ENCODE measurements around the gene CDH23. TPM values are rescaled to one million over a fixed set of nuclear protein-coding genes. Genes with fewer than 3 reads are reported as not detected.

The CDH23 gene
- total and polyA plus RNA-seq, 2 donors from 2014 or later, result 1.1 to 6.4 TPM

DNA sequence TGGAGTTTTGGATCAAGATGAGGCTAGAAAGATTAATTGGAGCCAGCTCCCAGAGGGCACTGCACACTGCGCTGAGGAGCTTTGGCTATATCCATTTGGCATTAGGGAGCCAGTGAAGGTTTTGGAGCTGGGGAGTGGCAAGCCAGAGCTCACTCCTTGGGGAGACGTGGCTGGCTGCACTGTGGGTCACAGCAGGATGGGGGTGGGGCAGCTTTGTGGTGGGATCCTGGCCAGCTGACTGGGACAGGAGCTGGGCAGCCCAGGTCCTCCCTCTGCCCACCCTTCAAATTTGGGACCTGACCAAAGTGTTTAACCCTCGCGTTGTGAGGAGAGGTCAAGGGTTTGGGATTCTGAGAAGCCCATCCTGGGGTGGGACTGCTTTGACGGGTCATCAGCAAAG, 317.9 kb downstream of the CDH23 start:
- H3K4me3 ChIP-seq (ENCODE audit: low read length in 3 of 3), result no peak overlapping the region
- H3K9me3 ChIP-seq (ENCODE audit: control insufficient read depth in 2 of 3, insufficient read depth in 1 of 3, low read length in 3 of 3), result no peaks in the 10 kb centered on the region
- FAIRE-seq (no peak), DNase-seq (no peak)
- TF ChIP-seq, protein P1, sequence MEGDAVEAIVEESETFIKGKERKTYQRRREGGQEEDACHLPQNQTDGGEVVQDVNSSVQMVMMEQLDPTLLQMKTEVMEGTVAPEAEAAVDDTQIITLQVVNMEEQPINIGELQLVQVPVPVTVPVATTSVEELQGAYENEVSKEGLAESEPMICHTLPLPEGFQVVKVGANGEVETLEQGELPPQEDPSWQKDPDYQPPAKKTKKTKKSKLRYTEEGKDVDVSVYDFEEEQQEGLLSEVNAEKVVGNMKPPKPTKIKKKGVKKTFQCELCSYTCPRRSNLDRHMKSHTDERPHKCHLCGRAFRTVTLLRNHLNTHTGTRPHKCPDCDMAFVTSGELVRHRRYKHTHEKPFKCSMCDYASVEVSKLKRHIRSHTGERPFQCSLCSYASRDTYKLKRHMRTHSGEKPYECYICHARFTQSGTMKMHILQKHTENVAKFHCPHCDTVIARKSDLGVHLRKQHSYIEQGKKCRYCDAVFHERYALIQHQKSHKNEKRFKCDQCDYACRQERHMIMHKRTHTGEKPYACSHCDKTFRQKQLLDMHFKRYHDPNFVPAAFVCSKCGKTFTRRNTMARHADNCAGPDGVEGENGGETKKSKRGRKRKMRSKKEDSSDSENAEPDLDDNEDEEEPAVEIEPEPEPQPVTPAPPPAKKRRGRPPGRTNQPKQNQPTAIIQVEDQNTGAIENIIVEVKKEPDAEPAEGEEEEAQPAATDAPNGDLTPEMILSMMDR (IDR thresholded peaks at IDR 0.05; ENCODE audit: borderline replicate concordance, extremely low read depth, insufficient read depth), result no peak
- H3K36me3 ChIP-seq (ENCODE audit: control insufficient read depth in 2 of 3, insufficient read depth in 3 of 3, low read length in 3 of 3), result no peaks in the 10 kb centered on the region
- intact Hi-C loops (cut with DNase I), result no loop called here
- H3K9ac ChIP-seq (ENCODE audit: low read length in 3 of 3), result no peak overlapping the region
- H3K27ac ChIP-seq (ENCODE audit: low read depth in 2 of 2, low read length in 2 of 2), result peak overlapping the region in 1 of 2 donors; percentile 69
- peaks cover 0 to 17% (median 6%) of the 10 kb centered on the region in 3 donors for H3K4me1 ChIP-seq (ENCODE audit: control insufficient read depth in 2 of 3, insufficient read depth in 2 of 3, low read depth in 1 of 3, low read length in 3 of 3)
- H3K27me3 ChIP-seq (ENCODE audit: control insufficient read depth, insufficient read depth, low read length), result no peaks in the 10 kb centered on the region

DNA sequence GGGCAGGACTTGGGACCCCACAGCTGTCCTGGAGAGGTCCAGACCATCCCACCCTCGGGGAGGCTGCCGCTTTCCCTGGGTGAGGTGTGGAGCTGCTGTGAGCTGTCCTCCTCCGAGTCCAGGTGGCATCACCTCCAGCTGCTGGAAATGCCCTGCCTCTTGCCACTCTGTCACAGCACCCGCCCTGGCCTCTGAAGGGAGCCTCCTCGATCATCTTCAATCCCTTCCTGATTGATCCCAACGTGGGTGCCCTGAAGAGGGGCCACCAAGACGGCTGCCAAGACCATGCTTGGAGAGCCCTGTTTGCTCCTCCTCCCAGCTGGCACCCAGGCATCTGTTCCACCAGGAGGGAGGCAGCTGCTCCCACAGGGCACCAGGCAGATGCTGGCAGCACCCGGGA, 318.3 kb downstream of the CDH23 start:
- Histone ChIP-seq H3K36me3 (ENCODE audit: control insufficient read depth in 2 of 3, insufficient read depth in 3 of 3, low read length in 3 of 3) (no peaks in the 10 kb centered on the region), H3K9me3 (ENCODE audit: control insufficient read depth in 2 of 3, insufficient read depth in 1 of 3, low read length in 3 of 3) (no peaks in the 10 kb centered on the region), H3K4me1 (ENCODE audit: control insufficient read depth in 2 of 3, insufficient read depth in 2 of 3, low read depth in 1 of 3, low read length in 3 of 3) (peaks cover 0 to 17% (median 6%) of the 10 kb centered on the region in 3 donors), H3K27ac (ENCODE audit: low read depth in 2 of 2, low read length in 2 of 2) (no peak overlapping the region), H3K4me3 (ENCODE audit: low read length in 3 of 3) (no peak overlapping the region), H3K27me3 (ENCODE audit: control insufficient read depth, insufficient read depth, low read length) (no peaks in the 10 kb centered on the region), H3K9ac (ENCODE audit: low read length in 3 of 3) (no peak overlapping the region)
- DNase-seq, result no peak
- intact Hi-C loops (cut with DNase I), result no loop called here
- no peak for FAIRE-seq
- TF ChIP-seq, protein P1 (IDR thresholded peaks at IDR 0.05; ENCODE audit: borderline replicate concordance, extremely low read depth, insufficient read depth), result no peak

DNA sequence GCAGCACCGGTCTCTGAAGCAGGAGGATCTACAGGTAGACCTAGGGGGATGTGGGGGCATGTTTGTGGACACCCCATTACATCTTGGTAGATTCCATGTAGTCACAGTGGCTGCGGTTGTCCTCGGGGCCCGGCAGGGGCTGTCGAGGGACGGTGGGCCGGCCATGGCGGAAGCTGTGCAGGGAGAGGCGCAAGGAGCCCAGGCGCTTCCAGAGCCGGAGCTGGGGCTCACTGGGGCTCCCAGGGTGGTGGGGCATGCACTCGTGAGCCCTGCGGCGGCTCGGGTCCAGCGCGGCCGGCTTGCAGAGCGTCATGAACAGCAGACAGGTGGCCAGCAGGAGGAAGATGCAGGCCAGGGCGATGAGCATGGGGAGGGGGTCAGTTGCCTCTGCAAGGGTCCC, 319.1 kb downstream of the CDH23 start:
- Histone ChIP-seq H3K27ac (ENCODE audit: low read depth in 2 of 2, low read length in 2 of 2) (no peak overlapping the region), H3K4me1 (ENCODE audit: control insufficient read depth in 2 of 3, insufficient read depth in 2 of 3, low read depth in 1 of 3, low read length in 3 of 3) (peaks cover 0 to 17% (median 6%) of the 10 kb centered on the region in 3 donors), H3K4me3 (ENCODE audit: low read length in 3 of 3) (no peak overlapping the region), H3K27me3 (ENCODE audit: control insufficient read depth, insufficient read depth, low read length) (no peaks in the 10 kb centered on the region), H3K36me3 (ENCODE audit: control insufficient read depth in 2 of 3, insufficient read depth in 3 of 3, low read length in 3 of 3) (no peaks in the 10 kb centered on the region), H3K9me3 (ENCODE audit: control insufficient read depth in 2 of 3, insufficient read depth in 1 of 3, low read length in 3 of 3) (no peaks in the 10 kb centered on the region), H3K9ac (ENCODE audit: low read length in 3 of 3) (no peak overlapping the region)
- DNase-seq (no peak), FAIRE-seq (no peak)
- intact Hi-C loops (cut with DNase I), result no loop called here
- TF ChIP-seq, protein P1 (IDR thresholded peaks at IDR 0.05; ENCODE audit: borderline replicate concordance, extremely low read depth, insufficient read depth), result no peak

DNA sequence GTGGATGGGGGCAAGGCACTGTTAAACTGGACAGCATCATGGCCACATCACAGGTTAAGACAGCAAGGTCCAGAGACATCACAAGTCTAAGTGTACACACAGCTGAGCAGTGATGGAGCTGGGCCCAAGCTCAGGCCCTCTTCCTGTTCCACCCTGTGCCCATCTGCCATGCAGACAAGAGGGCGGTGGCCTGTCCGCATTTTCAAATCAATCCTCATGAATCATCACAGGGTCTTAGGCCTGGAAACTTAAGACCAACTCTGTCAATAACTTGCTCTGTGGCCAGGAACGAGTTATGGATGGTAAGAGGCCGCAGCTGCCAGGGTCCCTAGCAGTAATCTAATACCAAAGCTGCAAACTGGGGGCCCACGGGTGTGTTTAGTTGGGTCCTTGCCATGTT, 319.7 kb downstream of the CDH23 start:
- Histone ChIP-seq H3K9me3 (ENCODE audit: control insufficient read depth in 2 of 3, insufficient read depth in 1 of 3, low read length in 3 of 3) (no peaks in the 10 kb centered on the region), H3K4me1 (ENCODE audit: control insufficient read depth in 2 of 3, insufficient read depth in 2 of 3, low read depth in 1 of 3, low read length in 3 of 3) (peaks cover 0 to 17% (median 6%) of the 10 kb centered on the region in 3 donors), H3K9ac (ENCODE audit: low read length in 3 of 3) (no peak overlapping the region), H3K27ac (ENCODE audit: low read depth in 2 of 2, low read length in 2 of 2) (no peak overlapping the region), H3K36me3 (ENCODE audit: control insufficient read depth in 2 of 3, insufficient read depth in 3 of 3, low read length in 3 of 3) (no peaks in the 10 kb centered on the region), H3K4me3 (ENCODE audit: low read length in 3 of 3) (no peak overlapping the region), H3K27me3 (ENCODE audit: control insufficient read depth, insufficient read depth, low read length) (no peaks in the 10 kb centered on the region)
- TF ChIP-seq, protein P1 (IDR thresholded peaks at IDR 0.05; ENCODE audit: borderline replicate concordance, extremely low read depth, insufficient read depth), result no peak
- intact Hi-C loops (cut with DNase I), result no loop called here
- no peak for FAIRE-seq
- DNase-seq, result no peak

Measured in kidney (tissue), 14 donors.